HG02885 (cell line): Measurements from ENCODE around the gene LZTS3.
A peak's percentile ranks its signal among the peaks of the same experiment; 100 is the strongest.
"Not testable (repeated sequence)": the region's sequence is repeated elsewhere in the genome, so short reads cannot be mapped to it uniquely, and the experiment has no call there.

ENCODE experiments used
- ATAC-seq: cut with Tn5 transposase; IDR thresholded peaks from one replicate; pipeline ENCODE4 v1.9.1; 2021; ENCODE audit warnings: mild to moderate bottlenecking; ENCODE audit not compliant: unreplicated experiment, poor library complexity

LZTS3 gene

DNA sequence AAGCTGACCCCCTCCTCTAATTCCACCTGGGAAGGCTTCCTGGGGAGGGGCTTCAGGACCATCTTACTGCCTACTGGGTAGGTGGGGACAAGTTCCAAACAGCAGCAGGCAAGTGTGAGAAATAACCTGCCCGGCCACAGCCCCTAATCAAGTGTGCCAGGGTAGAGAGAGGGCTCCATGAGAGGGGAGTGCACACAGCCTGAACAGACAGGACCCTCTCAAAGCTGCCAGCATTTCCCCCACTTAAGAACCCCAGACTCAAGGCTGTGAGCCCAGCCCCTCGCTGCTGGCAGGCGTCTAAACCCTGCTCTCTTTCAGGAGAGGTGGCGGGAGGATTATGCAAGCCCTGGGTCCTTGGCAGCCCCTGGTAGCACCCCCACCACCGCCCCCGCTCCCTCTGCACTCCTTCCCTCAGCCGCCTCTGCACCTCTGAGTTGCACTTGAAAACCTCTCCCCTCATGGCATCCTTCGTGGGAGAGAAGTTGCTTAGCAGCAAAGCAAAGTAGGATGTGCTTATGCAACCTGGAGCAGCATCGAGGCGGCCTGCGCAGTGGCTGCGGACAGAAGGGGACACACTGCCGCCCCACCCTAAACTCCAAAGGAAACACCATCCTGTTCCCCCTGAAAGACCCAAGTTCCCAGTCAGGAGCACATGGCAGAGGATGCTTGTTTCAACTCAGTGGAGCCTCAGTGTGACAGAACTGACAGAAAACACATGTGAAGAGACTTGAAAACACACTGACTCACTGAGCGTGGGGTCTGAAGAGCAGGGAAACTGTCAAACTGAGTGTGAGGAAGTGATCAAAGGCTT is 20.7 kb upstream of the LZTS3 start:
- no peak for ATAC-seq

DNA sequence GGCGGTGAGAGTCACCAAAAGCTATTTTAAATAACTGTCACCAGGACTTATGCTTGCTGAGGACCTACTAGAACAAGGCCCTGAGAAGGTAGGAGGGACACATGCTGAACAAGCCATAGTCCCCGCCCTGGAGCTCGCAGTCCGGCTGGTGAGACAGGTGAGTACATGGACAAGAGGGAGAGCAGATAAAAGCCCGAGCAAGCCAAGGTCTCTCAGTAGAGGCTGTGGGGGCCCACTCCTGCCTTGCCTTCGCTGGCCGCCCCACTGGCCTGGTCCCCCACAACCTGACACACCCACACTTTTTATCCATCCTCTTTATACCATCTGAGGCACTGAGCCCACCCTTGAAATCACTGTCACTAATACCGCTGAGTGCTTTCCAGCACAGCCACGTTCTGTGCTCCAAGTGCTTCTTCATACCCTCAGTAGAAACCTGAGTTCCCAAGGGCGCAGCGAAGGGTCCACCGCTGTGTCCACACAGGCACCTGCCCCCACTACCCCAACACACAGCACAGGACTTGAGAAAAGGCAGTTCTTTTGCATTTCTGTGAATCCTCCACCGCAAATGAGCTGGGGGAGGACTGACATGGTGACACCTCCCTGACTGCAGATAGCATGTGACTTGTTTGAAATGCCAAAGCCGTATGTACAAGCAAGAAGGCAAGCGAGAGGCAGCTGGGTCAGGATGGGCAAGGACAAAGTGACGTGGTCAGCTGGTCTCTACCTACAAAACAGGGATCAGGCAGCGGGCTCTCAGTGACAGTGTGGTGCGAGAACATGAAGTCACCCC is 19.1 kb upstream of the LZTS3 start:
- no peak for ATAC-seq

DNA sequence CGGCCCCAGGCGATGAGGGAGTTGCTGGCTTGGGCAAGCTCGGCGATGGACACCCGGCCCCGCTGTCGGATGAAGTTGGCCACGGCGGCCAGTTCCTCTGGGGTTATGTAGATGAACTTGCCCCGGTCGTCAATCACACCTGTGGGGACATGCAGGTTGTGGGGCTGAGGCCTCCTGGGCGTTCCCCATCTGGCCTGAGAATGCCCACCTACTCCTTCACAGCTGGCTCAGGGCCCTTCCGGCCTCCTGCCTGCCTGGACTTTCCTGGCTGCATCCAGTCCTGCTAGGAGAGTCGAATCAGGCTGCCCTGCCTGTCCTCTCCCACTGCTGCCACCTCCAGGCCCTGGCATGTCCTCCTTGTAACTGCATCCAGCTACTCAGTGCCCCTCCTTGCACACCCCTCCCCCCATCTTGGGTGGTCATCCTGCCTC is 17.3 kb upstream of the LZTS3 start:
- ATAC-seq, result no peak

DNA sequence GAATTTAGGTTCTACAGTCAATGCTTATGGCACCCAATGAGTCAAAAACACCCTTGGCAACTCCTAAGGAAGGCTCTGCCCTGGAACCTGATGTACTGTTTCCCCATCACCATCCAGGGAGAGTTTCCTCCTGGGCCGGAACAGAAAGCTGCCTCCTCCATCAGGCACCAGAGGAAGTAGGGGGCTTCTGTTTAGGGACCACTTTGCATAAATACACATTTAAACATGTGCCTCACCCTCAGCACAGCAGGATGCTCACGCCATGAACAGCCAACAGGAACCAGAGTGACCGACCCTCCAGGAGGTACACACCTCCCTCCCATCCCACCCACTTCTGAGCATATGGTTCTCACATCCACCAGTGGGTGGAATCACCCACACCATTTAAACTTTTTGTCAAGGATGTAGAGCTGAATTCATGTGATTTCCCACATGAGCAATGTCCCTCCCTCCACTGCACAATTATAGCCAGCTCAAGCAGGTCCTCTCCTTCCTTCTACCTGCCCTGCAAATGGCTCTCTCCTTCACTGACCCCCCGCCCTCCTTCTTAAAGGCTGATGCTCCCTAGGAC is 16.3 kb upstream of the LZTS3 start:
- ATAC-seq, result no peak

DNA sequence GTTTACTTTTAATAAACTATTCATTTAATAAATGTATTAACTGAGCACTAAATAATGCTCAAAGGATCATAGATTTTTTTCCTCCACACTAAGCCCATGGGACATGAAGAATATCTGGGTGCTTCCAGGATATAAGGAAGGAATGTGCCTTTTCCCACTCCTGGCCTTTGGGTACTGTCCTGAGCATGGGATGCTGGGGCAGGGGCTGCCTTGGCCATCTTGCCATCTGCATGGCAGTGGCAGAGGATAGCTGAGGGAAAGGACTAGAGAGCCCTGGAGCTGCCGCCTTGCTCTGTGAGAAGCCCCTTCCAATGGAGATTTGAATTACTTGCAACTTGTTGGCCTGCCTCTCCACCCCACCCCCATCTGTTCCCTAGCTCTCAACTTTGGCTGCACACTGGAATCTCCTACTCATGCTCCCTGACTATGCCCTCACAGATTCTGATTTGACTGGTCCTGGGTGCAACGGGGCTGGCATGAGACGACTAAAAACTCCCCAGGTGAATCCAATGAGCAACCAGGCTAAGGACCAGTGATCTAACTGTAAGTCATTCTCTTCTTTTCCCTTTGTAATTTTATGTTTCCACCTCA is 15.6 kb upstream of the LZTS3 start:
- ATAC-seq, result no peak

DNA sequence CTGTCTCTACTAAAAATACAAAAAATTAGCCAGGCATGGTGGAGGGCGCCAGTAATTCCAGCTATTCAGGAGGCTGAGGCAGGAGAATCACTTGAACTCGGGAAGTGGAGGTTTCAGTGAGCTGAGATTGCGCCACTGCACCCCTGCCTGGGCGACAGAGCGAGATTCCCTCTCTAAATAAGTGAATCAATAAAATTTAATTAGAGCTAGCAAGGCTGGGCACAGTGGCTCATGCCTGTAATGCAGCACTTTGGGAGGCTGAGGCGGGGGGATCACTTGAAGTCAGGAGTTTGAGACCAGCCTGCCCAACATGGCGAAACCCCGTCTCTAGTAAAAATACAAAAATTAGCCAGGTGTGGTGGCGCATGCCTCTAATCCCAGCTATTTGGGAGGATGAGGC is 14.5 kb upstream of the LZTS3 start:
- ATAC-seq, result not testable (repeated sequence)

DNA sequence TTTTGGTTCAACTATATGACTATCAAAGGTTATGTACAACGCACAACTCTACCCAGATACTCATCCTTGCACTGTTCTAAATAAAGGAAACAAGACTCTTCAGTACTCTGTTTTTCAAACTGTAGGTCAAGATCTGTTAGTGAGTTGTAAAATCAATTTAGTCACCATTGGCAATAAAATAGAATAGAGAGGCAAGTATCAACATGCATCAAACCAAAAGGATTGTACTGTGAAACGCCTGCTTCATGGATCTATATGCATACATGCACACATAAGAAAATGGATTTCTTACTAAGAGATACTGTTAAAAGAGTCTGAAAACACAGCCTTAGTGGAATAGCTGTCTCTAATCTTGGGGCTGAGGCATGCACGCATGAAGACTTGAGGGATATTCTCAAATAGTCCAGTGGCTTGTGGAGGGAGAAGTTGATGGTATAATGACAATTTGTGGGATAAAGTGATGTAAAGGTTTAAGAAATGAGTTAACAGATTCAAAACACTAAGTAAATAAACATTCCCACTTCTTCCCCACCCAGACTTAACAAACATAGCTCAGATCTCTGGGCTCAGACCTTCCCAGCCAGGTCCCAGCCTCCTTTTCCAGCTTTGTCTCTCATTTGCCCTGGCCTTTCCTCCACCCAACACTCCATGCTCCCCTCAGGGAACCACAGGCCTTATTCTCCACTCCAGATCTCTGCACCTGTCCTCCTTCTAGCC is 10.7 kb upstream of the LZTS3 start:
- ATAC-seq, result no peak

DNA sequence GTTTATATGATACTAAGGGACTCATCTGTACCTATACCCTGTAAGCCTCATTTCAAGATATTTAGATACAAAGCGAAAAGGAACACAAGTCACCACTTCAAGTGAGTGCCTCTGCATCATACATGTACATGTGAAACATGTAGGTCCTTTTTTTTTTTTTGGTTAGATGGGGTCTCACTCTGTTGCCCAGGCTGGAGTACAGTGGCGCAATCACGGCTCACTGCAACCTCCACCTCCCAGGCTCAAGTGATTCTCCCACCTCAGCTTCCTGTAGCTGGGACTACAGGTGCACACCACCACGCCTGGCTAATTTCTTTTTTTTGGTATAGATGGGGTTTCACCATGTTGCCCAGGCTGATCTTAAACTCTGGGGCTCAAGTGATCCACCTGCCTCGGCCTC is 9.1 kb upstream of the LZTS3 start:
- ATAC-seq, result not testable (repeated sequence)

DNA sequence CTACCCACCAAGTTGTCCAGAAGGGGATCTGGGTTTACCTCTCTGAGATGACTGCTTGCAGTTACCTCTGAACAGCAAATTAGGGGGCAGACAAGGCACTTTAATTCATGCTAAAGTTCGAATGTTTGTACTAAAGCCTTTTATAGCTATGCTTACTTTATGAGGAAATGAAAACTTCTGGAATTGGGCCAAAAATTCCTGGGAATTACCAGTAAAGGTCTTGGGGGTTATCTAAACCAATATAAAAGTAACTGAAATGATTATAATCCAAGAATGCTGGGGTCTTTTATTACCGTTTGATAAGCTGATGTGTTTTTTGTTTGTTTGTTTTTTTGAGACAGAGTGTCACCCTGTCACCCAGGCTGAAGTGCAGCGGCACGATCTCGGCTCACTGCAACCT is 7.9 kb upstream of the LZTS3 start:
- ATAC-seq, result no peak

DNA sequence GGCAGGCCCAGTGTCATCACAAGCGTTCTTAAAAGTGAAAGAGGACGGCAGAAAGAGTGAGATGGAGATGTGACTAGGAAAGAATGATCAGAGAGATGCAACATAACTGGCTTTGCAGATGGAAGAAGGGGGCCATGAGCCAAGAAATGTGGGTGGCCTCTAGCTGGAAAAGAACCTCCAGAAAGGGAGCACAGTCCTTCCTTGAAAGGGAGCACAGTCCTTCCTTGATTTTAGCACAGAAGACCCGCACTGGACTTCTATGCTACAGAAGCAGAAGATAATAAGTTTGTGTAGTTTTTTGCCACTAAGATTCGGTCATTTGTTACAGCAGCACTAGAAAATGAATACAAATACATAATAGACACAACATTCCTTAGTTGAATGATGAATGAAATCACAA is 7.0 kb upstream of the LZTS3 start:
- ATAC-seq, result no peak

DNA sequence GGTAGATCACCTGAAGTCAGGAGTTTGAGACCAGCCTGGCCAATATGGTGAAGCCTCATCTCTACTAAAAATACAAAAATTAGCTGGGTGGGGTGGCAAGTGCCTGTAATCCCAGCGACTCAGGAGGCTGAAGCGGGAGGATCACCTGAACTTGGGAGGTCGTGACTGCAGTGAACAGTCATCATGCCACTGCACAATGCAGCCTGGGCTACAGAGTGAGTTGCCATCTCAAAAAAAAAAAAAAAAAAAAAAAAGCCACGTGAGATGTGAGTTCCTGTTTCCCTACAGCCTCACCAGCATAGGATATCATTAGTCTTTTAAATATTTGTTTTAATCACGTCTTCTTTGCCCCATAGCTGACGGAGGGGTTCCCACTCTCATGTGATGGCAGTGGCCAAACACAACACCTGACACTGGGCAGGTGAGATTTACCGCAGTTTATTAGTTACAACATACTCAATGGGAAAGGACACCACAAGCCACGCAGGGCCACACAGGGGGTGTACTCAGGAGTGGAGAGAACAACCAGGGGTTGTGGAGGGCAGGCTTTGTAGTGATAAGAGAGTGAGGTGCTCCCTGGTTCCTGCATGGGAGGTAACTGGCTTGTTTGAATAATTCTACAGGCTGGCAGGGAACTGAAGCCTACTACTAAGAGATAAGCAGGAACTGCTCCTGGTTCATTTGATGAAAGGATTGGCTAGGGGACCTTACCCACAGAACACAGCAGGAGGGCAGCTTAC is 4.6 kb upstream of the LZTS3 start:
- no peak for ATAC-seq

DNA sequence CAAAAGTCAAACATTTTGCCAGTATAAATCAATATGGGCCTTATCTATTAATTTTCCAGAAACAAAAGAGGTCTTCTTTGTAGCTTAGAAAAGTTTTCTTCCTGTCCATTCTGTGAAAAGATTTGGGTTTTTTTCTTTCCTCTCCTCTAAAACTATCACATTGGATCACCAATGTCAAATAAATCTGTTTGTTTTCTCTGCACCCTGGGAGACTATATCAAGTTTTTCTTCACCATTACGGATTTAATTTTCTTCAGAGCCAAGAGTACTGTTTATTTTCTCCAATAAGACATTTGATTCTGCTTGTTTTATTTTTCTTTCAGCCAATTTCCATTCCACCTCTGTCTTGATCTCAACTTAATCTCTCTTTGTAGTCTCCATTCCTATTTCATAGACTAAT is 1.9 kb upstream of the LZTS3 start:
- no peak for ATAC-seq

DNA sequence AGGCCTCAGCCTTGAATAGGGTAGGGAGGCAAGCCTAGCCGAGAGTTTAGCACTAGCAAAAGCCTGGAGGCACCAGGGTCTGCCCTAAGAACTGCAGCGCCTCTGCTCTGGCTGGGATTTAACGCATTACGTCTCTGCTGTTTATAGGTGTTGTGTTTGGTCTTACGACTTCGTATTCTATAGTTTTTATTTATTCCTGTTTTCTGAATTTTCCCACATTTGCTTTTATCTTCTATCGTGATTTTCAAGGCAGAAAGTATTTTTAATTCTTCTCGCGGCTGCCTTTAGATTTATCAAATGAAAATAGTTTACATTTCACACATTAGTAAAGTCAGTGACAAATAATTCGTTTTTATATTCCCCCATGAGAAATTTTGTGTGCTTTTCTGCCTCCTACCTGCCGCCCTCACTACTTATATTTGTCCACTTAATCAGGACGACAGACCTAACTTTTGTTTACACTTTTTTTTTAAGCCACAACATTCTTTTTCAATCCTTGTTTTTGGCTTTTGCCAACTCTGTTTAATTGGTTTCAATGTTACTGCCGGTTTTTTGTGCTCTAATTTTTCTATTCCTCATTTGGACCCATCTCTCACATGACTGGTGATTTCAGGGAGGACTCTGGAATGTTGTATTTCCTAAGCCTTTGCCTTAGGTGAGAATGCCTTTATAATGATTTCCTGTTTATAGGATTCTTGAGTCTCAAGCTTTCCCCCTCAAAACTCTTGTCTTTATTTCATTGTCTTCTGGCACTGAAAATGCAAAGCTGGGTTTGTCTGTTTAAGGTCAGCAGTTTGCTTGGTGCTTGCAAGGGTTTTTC is 1.3 kb upstream of the LZTS3 start:
- ATAC-seq, result no peak

DNA sequence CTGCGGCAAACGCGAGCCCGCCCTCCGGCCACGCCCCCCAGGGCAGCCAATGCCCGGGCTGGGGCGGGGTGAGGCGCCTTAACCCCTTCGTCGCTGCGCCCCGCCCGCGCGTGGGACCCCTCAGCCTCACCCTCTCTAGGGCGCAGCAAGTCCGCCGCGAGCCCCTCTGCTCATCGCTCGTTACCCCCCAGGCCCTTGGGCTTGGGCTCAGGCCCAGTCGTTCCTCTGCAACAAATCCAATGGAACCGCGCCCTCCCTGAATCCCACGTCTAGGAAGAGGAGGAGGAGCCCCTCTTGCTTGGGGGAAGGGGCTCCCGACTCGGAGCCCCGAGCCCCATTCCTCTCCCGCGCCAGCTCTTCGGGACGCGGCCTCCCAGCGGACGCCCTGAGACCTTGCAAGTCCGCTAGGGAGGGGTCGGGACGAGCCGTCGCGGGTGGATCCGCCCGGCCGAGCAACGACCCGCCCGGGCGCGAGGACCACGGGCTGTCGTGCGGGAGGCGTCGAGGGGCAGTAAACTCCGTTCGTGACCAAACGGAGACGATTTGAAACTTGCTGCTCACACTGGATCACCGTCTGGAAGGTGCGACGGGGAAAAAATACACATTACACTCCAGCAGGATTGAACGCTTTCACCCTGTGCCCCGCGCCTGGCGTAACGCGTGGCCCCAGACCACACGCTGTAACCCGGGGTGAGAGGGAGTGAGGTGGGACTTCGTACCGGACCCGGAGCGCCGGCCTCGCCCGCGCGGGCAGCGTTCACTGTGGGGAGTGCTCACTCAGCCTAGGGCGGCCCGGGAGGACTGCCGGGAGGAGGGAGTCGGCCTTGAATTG is 477 bp upstream of the LZTS3 start:
- ATAC-seq, result peak; percentile 35

DNA sequence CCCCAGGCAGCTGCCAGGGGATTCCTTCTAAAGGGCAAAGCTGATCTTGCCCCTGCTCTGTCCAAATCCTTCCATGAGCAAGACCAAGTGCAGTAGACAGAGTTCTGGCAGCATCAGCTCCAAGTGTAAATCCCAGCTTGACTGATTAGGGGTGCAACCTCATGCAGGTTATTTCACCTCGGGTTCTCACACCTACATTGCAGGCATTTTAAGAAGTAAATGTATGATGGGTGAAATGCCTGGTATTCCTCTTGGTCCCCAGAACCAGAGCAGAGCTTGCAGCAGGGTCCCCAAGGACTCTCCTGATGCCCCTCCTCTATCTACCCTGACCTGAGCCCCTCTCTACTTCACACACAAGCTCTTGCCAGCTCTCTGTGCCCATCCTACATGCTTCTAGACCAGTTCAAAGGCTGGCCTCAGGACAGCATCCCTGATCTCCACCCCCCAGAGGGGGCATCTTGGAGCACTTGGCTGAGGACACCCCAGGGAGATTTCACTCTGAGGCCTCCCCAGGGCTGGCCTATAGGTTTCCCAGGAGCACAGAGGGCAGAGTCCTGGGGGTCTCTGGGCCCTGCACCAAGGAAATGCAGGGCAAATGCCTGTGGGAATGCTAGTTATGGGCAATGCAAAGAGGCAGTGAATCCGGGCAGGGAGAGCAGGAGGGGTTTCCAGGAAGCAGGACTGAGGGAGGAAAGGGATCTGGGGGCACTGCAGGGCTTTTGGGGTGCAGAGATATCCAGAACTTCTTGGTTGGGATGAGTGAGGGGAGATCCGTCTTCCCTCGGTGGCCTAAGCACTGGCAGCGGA is 1.0 kb downstream of the LZTS3 start:
- no peak for ATAC-seq

DNA sequence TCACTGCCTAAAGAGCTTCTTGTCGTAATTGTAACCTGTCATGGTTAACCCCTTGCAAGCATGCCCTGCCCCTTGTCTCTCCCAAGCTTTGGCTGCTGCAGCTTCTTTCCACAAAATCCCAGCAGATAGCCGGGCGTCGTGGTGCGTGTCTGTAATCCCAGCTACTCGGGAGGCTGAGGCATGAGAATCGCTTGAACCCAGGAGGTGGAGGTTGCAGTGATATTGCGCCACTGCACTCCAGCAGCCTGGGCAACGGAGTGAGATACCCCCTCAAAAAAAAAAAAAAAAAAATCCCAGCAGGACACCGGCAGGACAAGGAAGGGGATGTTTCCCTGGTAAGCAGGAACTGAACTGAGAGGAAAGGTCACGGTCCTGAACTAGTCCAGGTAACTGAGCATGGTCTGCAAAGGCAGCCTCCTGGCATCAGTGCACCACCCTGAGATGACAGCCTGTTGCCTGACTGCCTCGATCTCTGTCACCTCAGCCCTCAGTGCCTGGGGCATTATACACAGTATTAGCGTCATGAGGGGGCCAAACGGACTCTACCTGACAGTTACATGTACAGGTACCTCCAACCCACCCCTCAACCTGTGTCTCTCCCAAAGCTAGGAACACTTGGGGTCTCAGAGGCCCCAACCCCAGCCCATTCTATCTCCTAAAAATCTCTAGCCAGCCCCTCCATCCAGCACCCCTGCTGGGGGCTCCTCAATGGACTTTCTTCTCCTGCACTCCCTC is 1.8 kb downstream of the LZTS3 start:
- ATAC-seq, result no peak
